OCI-LY1 (cell line): ENCODE results near the gene KRT6B.

ENCODE experiments used
- EZH2 ChIP-seq: fragments of 200-600 bp; sonication (generic), shearing (Covaris generic); IDR thresholded peaks from 2 replicates; pipeline ENCODE4 v1.8.0; 2017; ENCODE audit warnings: borderline replicate concordance, mixed run types, mild to moderate bottlenecking, antibody characterized with exemption, low read length, moderate library complexity, mixed read lengths
- TF ChIP-seq, protein P1 (sequence below): fragments of 200-600 bp; sonication (generic), shearing (Covaris generic); IDR thresholded peaks from 2 replicates; pipeline ENCODE4 v1.5.1; 2017; ENCODE audit warnings: mild to moderate bottlenecking, antibody characterized with exemption, low read length, moderate library complexity, mixed read lengths

DNA sequence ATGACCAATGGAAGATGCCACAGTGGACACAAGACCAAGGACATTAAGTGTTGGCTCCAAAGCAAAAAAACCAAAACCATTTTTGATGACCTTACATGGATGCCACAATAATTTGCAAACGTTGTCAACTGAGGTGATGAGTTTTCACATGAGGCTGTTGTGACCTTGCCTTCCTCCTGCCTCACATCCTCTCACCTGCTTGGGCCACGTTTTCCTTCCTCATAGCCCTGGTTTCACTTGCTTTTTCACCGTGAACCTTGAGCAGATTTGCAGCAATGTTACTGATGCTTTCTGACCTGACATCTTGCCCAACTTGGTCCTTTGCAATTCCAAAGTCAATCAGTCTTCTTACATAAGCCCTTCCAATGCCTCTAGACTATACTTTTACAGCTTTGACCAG is 3.7 kb downstream of the KRT6B start:
- TF ChIP-seq, protein P1, sequence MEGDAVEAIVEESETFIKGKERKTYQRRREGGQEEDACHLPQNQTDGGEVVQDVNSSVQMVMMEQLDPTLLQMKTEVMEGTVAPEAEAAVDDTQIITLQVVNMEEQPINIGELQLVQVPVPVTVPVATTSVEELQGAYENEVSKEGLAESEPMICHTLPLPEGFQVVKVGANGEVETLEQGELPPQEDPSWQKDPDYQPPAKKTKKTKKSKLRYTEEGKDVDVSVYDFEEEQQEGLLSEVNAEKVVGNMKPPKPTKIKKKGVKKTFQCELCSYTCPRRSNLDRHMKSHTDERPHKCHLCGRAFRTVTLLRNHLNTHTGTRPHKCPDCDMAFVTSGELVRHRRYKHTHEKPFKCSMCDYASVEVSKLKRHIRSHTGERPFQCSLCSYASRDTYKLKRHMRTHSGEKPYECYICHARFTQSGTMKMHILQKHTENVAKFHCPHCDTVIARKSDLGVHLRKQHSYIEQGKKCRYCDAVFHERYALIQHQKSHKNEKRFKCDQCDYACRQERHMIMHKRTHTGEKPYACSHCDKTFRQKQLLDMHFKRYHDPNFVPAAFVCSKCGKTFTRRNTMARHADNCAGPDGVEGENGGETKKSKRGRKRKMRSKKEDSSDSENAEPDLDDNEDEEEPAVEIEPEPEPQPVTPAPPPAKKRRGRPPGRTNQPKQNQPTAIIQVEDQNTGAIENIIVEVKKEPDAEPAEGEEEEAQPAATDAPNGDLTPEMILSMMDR: no peak
- TF ChIP-seq EZH2: no peak
